Testis (tissue), 3 donors: ENCODE results near the gene CCSER1. TPM values are rescaled to one million over a fixed set of nuclear protein-coding genes. Genes with fewer than 3 reads are reported as not detected.

ENCODE experiments used
- DNase-seq: peaks from one replicate; pipeline ENCODE4 v3.0.0-alpha.2; 2019
- H3K27ac ChIP-seq, 2 donors: fragments of 200-600 bp; sonication (generic); one replicate each; pipeline ENCODE4 v1.5.1; 2019
- H3K27me3 ChIP-seq: fragments of 200-600 bp; sonication (generic); one replicate; pipeline ENCODE4 v1.5.1; 2019
- H3K36me3 ChIP-seq: fragments of 200-600 bp; sonication (generic); one replicate; pipeline ENCODE4 v1.5.1; 2017; ENCODE audit warnings: low read depth; ENCODE audit errors: missing control alignments
- H3K4me1 ChIP-seq: fragments of 200-600 bp; sonication (generic); one replicate; pipeline ENCODE4 v1.5.1; 2019
- H3K4me3 ChIP-seq, 2 donors: fragments of 200-600 bp; sonication (generic); one replicate each; pipeline ENCODE4 v1.5.1; 2017 to 2019
- H3K9me3 ChIP-seq: fragments of 200-600 bp; sonication (generic); one replicate; pipeline ENCODE4 v1.5.1; 2017
- CTCF ChIP-seq, 3 experiments: fragments of 450-650 bp in 2 of 3; fragments of 200-600 bp in 1 of 3; sonication (generic) in 1 of 3; IDR thresholded peaks; one replicate each; pipeline ENCODE4 v1.5.1; 2016 to 2019; ENCODE audit warnings: antibody characterized with exemption in 3 of 3, mild to moderate bottlenecking in 2 of 3, moderate library complexity in 1 of 3
- POLR2A ChIP-seq: fragments of 450-650 bp; IDR thresholded peaks from one replicate; pipeline ENCODE4 v1.6.1; 2017; ENCODE audit warnings: antibody characterized with exemption, mild to moderate bottlenecking, moderate library complexity
- WGBS, 2 donors: methylation state at CpG; one replicate each; pipeline ENCODE4 v1.1.5; 2018; 5-methylcytosine and 5-hydroxymethylcytosine counted together
- intact Hi-C: fragments of 100-400 bp; cut with DNase I; formaldehyde crosslinking; loops from one replicate; pipeline ENCODE4 v1.15.1; 2023; ENCODE audit warnings: low total_unique reads
- polyA plus RNA-seq: library from polyadenylated mRNA; stranded (reverse); fragments of 350-450 nt; fragmentation: Illumina TruSeq; extraction: RNeasy Lipid Tissue Mini Kit (QIAGEN cat#74804); gene quantifications from one replicate; pipeline ENCODE4 v1.2.3, GENCODE V29; 2014; ENCODE audit warnings: low read depth, low replicate concordance; ENCODE audit not compliant: insufficient read depth
- total RNA-seq, 2 donors: library from RNA; depleted of rRNA; stranded (reverse); fragments of >200 nt; gene quantifications; one replicate each; pipeline ENCODE4 v1.2.3, GENCODE V29; 2016

Gene CCSER1
- total and polyA plus RNA-seq, 3 donors from 2014 or later: 20.2 to 105 (median 82.8) TPM

GRCh38 chr4:90142081-90142480, 14.9 kb downstream of the CCSER1 start:
- Histone ChIP-seq H3K4me1 (no peaks in the 10 kb centered on the region), H3K27me3 (no peaks in the 10 kb centered on the region), H3K27ac (no peak overlapping the region), H3K9me3 (no peaks in the 10 kb centered on the region), H3K4me3 (no peak overlapping the region), H3K36me3 (no peaks in the 10 kb centered on the region)
- no peak for DNase-seq
- TF ChIP-seq POLR2A: no peak
- no peak for TF ChIP-seq CTCF (IDR thresholded peaks at IDR 0.05)
- 40 to 47% methylated on average over 1 of the region's 1 CpG for WGBS, 2 donors
- intact Hi-C loops: no loop called here

GRCh38 chr4:90145319-90145718, 18.1 kb downstream of the CCSER1 start:
- intact Hi-C loops: no loop called here
- no peak for TF ChIP-seq POLR2A
- TF ChIP-seq CTCF (IDR thresholded peaks at IDR 0.05): no peak
- WGBS, 2 donors: 84 to 92% methylated on average over 2 of the region's 2 CpGs
- no peaks in the 10 kb centered on the region for H3K9me3 ChIP-seq
- H3K4me3 ChIP-seq: no peak overlapping the region
- no peak for DNase-seq
- H3K27me3 ChIP-seq: no peaks in the 10 kb centered on the region
- no peaks in the 10 kb centered on the region for H3K4me1 ChIP-seq
- no peak overlapping the region for H3K27ac ChIP-seq
- H3K36me3 ChIP-seq: no peaks in the 10 kb centered on the region

GRCh38 chr4:90146306-90146705, 19.1 kb downstream of the CCSER1 start:
- Histone ChIP-seq H3K27me3 (no peaks in the 10 kb centered on the region), H3K9me3 (no peaks in the 10 kb centered on the region), H3K36me3 (no peaks in the 10 kb centered on the region), H3K4me1 (no peaks in the 10 kb centered on the region), H3K27ac (no peak overlapping the region), H3K4me3 (no peak overlapping the region)
- no peak for TF ChIP-seq CTCF (IDR thresholded peaks at IDR 0.05)
- no peak for TF ChIP-seq POLR2A
- intact Hi-C loops: no loop called here
- 80 to 82% methylated on average over 5 of the region's 5 CpGs for WGBS, 2 donors
- no peak for DNase-seq

- no peak overlapping the region for H3K27ac ChIP-seq
- no peak for DNase-seq
- no peaks in the 10 kb centered on the region for H3K9me3 ChIP-seq
- H3K4me1 ChIP-seq: no peaks in the 10 kb centered on the region
- no peaks in the 10 kb centered on the region for H3K27me3 ChIP-seq
- no peak overlapping the region for H3K4me3 ChIP-seq
- no peaks in the 10 kb centered on the region for H3K36me3 ChIP-seq
- WGBS, 2 donors: 80 to 89% methylated on average over 2 of the region's 2 CpGs
- intact Hi-C loops: no loop called here
- TF ChIP-seq CTCF (IDR thresholded peaks at IDR 0.05) (no peak), POLR2A (no peak)
These were observed 21.5 kb downstream of the CCSER1 start for GRCh38 chr4:90148574-90149148.

GRCh38 chr4:90152024-90152423, 24.8 kb downstream of the CCSER1 start:
- Histone ChIP-seq H3K27me3 (no peaks in the 10 kb centered on the region), H3K4me3 (no peak overlapping the region), H3K9me3 (no peaks in the 10 kb centered on the region), H3K4me1 (no peaks in the 10 kb centered on the region), H3K27ac (no peak overlapping the region), H3K36me3 (no peaks in the 10 kb centered on the region)
- no peak for TF ChIP-seq CTCF (IDR thresholded peaks at IDR 0.05)
- no peak for TF ChIP-seq POLR2A
- intact Hi-C loops: no loop called here
- DNase-seq: no peak
